D721Med (cell line): Measurements from ENCODE around the gene PRSS58.
A peak's percentile ranks its signal among the peaks of the same experiment; 100 is the strongest.

Source experiments
- DNase-seq: peaks from one replicate; pipeline ENCODE4 v3.0.0; 2011; ENCODE audit warnings: low spot score; ENCODE audit not compliant: insufficient read length
- FAIRE-seq: peaks from 2 replicates; lab custom pipeline; 2011; peaks lifted over from hg19 to GRCh38; lab: Jason Lieb, UNC
- TF ChIP-seq, protein P1 (sequence below): IDR thresholded peaks from 2 replicates; pipeline ENCODE4 v1.5.1; 2012; ENCODE audit warnings: mild to moderate bottlenecking, control low read depth; ENCODE audit not compliant: insufficient read depth; ENCODE audit errors: missing control alignments

PRSS58 gene, protein sequence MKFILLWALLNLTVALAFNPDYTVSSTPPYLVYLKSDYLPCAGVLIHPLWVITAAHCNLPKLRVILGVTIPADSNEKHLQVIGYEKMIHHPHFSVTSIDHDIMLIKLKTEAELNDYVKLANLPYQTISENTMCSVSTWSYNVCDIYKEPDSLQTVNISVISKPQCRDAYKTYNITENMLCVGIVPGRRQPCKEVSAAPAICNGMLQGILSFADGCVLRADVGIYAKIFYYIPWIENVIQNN

DNA sequence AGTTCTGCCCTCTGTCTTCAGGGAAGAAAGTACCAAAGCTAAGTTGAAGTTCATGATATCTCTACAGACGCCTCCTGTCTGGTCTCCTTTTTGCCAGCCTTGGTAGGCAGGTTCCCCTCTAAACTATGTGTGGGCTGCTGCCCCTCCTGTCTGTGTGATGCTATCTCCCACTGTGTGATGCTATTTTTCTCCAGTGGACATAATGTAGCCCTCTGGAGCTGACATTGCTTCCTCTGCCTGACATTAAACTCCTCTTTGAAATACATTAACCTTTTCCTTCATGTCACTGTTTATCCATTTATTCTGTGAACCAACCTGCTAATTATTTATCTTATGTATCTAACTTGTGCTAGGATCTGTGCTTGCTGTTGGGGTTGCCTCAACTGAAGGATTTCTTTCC, at the start of gene PRSS58:
TSS of gene PRSS58 (minus strand) at position 101 of the 400 bp plus-strand sequence. CDS start 351 bp downstream, outside the sequence.
- TF ChIP-seq, protein P1, sequence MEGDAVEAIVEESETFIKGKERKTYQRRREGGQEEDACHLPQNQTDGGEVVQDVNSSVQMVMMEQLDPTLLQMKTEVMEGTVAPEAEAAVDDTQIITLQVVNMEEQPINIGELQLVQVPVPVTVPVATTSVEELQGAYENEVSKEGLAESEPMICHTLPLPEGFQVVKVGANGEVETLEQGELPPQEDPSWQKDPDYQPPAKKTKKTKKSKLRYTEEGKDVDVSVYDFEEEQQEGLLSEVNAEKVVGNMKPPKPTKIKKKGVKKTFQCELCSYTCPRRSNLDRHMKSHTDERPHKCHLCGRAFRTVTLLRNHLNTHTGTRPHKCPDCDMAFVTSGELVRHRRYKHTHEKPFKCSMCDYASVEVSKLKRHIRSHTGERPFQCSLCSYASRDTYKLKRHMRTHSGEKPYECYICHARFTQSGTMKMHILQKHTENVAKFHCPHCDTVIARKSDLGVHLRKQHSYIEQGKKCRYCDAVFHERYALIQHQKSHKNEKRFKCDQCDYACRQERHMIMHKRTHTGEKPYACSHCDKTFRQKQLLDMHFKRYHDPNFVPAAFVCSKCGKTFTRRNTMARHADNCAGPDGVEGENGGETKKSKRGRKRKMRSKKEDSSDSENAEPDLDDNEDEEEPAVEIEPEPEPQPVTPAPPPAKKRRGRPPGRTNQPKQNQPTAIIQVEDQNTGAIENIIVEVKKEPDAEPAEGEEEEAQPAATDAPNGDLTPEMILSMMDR: no peak
- FAIRE-seq: no peak

DNA sequence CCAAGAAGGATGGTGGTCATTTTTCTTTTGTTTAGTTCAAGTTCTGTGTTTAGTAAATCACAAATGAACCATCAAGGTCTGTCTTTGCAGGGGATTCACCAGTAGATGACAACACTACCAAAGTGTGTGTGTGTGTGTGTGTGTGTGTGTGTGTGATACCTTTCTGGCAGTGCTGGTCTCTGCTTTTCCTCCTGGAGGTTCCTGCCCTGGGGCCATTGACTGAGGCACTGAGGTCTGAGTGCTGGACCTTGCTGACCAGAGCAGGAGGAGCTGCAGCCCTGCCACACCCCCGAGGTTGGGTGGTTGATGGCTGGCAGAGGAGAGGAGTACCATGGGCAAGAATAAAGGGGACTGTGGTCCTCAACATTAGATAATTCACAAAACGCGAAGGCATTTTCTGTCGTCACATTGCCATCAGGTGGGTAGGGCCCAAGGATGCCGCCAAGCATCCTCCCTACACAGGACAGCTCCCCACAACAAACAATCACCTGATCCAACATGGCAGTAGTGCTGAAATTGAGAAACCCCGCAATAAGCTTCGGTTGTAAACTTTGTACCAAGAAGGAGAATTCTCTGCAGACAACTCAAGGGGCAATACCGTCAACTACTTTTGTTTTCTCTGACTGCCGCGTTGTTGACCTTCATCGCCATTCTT, 49.5 kb upstream of the PRSS58 start:
- no peak for DNase-seq
- FAIRE-seq: no peak
- TF ChIP-seq, protein P1: no peak

More for the DNA sequence above, at the start of gene PRSS58:
- DNase-seq: no peak

DNA sequence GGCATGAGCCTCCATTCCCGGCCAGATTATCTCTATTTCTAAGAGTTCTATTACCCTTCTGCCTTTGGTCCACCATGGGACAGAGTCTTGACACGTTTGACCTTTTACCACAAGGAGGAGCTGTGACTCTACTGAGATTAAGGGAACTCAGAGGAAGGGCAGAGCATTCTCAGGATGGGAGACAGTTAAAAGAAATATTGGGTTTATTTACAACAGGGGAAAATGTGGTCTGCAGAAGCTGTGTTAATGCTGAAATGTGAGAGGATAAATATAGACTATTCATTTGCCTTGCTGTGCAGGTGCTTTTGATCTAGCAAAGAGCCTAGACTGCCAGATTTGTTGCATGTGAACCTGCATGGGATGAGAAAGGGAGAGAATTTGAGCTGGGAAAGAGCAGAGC, 45.8 kb upstream of the PRSS58 start:
- DNase-seq: no peak
- TF ChIP-seq, protein P1: peak; percentile 54
- FAIRE-seq: no peak

DNA sequence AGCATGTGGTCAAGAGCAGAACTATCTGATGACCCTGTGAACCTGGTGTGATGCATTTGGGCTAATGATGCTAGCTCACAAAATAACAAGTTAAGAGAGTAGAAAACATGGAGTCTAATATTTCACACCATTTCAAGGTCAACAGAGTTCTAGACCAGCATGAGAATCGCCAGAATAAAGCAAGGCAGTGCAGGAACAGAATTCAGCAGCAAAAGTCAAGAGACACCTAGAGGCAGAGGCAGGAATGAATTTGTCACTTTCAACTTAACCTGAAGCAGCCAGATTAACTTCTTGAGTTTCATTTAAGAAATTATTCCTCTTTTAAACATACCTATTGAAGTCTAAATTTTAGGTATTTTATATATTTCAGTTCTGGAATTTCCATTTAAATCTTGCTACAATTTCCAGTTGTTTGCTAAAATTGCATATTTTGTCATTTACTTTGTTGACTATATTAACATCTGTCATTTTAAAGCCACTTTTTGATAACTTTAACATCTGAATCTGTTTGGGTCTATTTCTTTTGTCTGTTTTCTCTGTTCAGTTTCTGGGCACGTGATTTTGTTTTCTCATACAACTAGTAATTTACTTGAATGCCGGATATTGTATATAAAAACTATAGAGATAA, 44.2 kb upstream of the PRSS58 start:
- no peak for DNase-seq
- no peak for FAIRE-seq

DNA sequence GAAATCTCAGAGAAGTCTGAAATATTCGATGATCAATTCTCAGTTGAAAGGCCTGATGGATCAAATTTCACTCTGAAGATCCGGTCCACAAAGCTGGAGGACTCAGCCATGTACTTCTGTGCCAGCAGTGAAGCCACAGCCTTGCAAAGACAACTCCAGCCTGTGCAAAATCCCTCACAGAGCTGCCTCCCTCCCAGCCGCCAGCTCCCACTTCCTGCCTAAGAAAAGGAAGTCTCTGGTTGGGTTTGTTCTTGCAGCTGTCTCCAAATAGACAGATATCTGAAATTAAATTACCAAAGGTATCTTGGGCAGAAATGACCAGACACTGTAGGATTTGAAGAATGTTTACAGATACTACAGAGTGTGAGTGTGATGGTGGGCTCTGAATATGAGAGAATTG, 43.4 kb upstream of the PRSS58 start:
- DNase-seq: no peak
- no peak for FAIRE-seq
- TF ChIP-seq, protein P1: no peak

More for the DNA sequence above, 44.2 kb upstream of the PRSS58 start:
- TF ChIP-seq, protein P1: peak; percentile 47

DNA sequence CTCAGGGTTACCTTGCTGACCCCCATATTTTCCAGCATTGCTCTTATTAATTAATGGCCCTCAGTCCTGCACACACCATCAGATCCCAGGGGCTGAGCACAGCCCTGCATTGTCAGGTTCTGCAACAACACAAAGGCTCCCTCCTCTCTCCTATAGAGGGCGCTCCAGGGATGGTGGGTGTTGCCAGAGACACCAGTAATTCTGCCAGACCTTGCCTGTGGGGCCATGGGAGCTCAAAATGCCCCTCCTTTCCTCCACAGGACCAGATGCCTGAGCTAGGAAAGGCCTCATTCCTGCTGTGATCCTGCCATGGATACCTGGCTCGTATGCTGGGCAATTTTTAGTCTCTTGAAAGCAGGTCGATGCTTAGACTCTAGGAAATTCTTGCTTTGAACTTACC, 42.8 kb upstream of the PRSS58 start:
- DNase-seq: no peak
- TF ChIP-seq, protein P1: no peak
- no peak for FAIRE-seq

DNA sequence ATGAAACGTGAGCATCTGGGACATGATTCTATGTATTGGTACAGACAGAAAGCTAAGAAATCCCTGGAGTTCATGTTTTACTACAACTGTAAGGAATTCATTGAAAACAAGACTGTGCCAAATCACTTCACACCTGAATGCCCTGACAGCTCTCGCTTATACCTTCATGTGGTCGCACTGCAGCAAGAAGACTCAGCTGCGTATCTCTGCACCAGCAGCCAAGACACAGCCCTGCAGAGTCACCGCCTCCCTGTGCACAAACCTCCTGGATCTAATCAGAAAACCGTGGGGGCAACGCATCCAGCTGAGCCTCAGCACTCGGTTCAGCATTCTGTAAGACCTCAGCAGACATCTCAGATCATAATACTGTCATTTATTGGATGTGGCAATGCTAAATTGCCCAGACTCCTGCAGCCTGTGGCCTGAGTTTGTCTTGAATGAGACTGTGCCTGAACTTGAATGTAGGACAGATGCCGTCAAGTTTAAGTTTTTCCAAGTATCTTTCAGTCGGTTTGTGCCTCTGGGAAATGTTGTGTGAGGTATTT, 41.5 kb upstream of the PRSS58 start:
- DNase-seq: no peak
- TF ChIP-seq, protein P1: no peak
- no peak for FAIRE-seq
